A549 (cell line): Measurements from ENCODE around the gene GAB1. TPM values are rescaled to one million over a fixed set of nuclear protein-coding genes. Genes with fewer than 3 reads are reported as not detected.

Source experiments
- ATAC-seq, 2 experiments: fragments of 200-7000 bp in 1 of 2; fragments of >200 bp in 1 of 2; cut with Nextera tagmentation in 1 of 2; cut with Tn5 transposase in 1 of 2; 3 replicates each; pipeline versions ENCODE4 v1.8.0 to v1.9.1; 2018 to 2020; ENCODE audit warnings: mild to moderate bottlenecking in 1 of 2, moderate library complexity in 1 of 2
- CTCF ChIA-PET: fragments of 300-600 bp; sonication (Branson Sonifier 250); formaldehyde crosslinking; extraction: SDS; loops from one replicate; lab custom pipeline; 2021; ENCODE audit warnings: antibody characterized with exemption, inconsistent platforms; lab: Yijun Ruan, JAX
- POLR2A ChIA-PET: fragments of 350-600 bp; formaldehyde crosslinking; extraction: SDS; loops from one replicate; lab custom pipeline; 2021; ENCODE audit warnings: antibody characterized with exemption, inconsistent platforms; lab: Yijun Ruan, JAX
- DNase-seq, 2 experiments: peaks; one replicate each; pipeline versions ENCODE4 v3.0.0 to v3.0.0-alpha.2; 2011 to 2016; ENCODE audit warnings: low read depth in 1 of 2, low spot score in 1 of 2
- FAIRE-seq: peaks from 2 replicates; lab custom pipeline; 2011; peaks lifted over from hg19 to GRCh38; lab: Jason Lieb, UNC
- H3K27ac ChIP-seq, 2 experiments: fragments of >200 bp; sonication (Bioruptor Twin); formaldehyde crosslinking; 3 replicates each; pipeline ENCODE4 v1.5.1; 2016 to 2017
- H3K4me1 ChIP-seq: fragments of >200 bp; sonication (Bioruptor Twin); formaldehyde crosslinking; 3 replicates; pipeline ENCODE4 v1.6.1; 2016
- H3K4me2 ChIP-seq: fragments of >200 bp; sonication (Bioruptor Twin); formaldehyde crosslinking; 3 replicates; pipeline ENCODE4 v1.6.1; 2016
- H3K4me3 ChIP-seq: fragments of >200 bp; sonication (Bioruptor Twin); formaldehyde crosslinking; 3 replicates; pipeline ENCODE4 v1.5.1; 2016
- H3K9me3 ChIP-seq: fragments of >200 bp; sonication (Bioruptor Twin); formaldehyde crosslinking; 3 replicates; pipeline ENCODE4 v1.6.1; 2016
- CBX2 ChIP-seq: fragments of 200-600 bp; sonication (generic); IDR thresholded peaks from 2 replicates; pipeline ENCODE4 v1.6.1; 2016; ENCODE audit warnings: low read depth, mild to moderate bottlenecking, borderline replicate concordance
- CEBPB ChIP-seq, 2 experiments: fragments of >200 bp in 1 of 2; sonication (Bioruptor Twin) in 1 of 2; formaldehyde crosslinking in 1 of 2; IDR thresholded peaks; 2 replicates each; pipeline ENCODE4 v1.6.1; 2012 to 2016
- CHD4 ChIP-seq: fragments of 200-600 bp; sonication (generic); IDR thresholded peaks from 2 replicates; pipeline ENCODE4 v1.6.1; 2016; ENCODE audit warnings: antibody characterized with exemption, mild to moderate bottlenecking, borderline replicate concordance
- HOXB13 ChIP-seq: fragments of 250-450 bp; sonication (Bioruptor Pico); IDR thresholded peaks from 2 replicates; pipeline ENCODE4 v1.5.0; 2020; ENCODE audit warnings: low read depth, mild to moderate bottlenecking, moderate library complexity
- JUN ChIP-seq, 2 experiments: fragments of >200 bp; sonication (Bioruptor Twin); formaldehyde crosslinking; IDR thresholded peaks; 2 replicates in 1 of 2; 3 replicates in 1 of 2; pipeline ENCODE4 v1.6.1; 2016 to 2017
- MYC ChIP-seq: IDR thresholded peaks from 2 replicates; pipeline ENCODE4 v1.6.1; 2012; ENCODE audit warnings: mild to moderate bottlenecking, inconsistent platforms, low read length, improper control_type of control experiment, borderline replicate concordance
- NPAS2 ChIP-seq: fragments of 250-450 bp; sonication (Bioruptor Pico); IDR thresholded peaks from 2 replicates; pipeline ENCODE4 v1.8.0; 2022; ENCODE audit warnings: mild to moderate bottlenecking, moderate library complexity, borderline replicate concordance
- RAD21 ChIP-seq, 2 experiments: fragments of >200 bp in 1 of 2; sonication (Bioruptor Twin) in 1 of 2; formaldehyde crosslinking in 1 of 2; IDR thresholded peaks in 1 of 2; conservative IDR thresholded peaks in 1 of 2; 2 replicates in 1 of 2; 3 replicates in 1 of 2; pipeline ENCODE4 v1.6.1; 2012 to 2018; ENCODE audit warnings: inconsistent platforms in 1 of 2
- RARB ChIP-seq: fragments of 250-450 bp; sonication (Bioruptor Pico); IDR thresholded peaks from 2 replicates; pipeline ENCODE4 v1.8.0; 2021; ENCODE audit warnings: mild to moderate bottlenecking, moderate library complexity
- RCOR1 ChIP-seq: fragments of 150-350 bp; IDR thresholded peaks from 2 replicates; pipeline ENCODE4 v1.6.1; 2014; ENCODE audit warnings: antibody characterized with exemption, low read length, low read depth
- RFX5 ChIP-seq: fragments of 450-650 bp; IDR thresholded peaks from 2 replicates; pipeline ENCODE4 v1.7.1; 2014; ENCODE audit warnings: antibody characterized with exemption, mild to moderate bottlenecking, moderate library complexity
- SREBF2 ChIP-seq: fragments of 450-650 bp; IDR thresholded peaks from 2 replicates; pipeline ENCODE4 v1.6.1; 2014; ENCODE audit warnings: mild to moderate bottlenecking, moderate library complexity
- TP53 ChIP-seq: fragments of 250-450 bp; sonication (Bioruptor Pico); IDR thresholded peaks from 2 replicates; pipeline ENCODE4 v1.5.0; 2021; ENCODE audit warnings: mild to moderate bottlenecking, moderate library complexity
- WGBS: methylation state at CpG from one replicate; pipeline ENCODE4 v1.1.6; 2017; ENCODE audit errors: missing lambda C conversion rate; 5-methylcytosine and 5-hydroxymethylcytosine counted together
- polyA plus RNA-seq, 4 experiments: library from polyadenylated mRNA; depleted of rRNA in 3 of 4; stranded (reverse); fragments of >200 nt; fragmentation: RNase III in 1 of 4; extraction: RNeasy Plus Mini Kit Qiagen cat#74134 plus additional on column Dnase treatment in 1 of 4; gene quantifications; 2 replicates in 3 of 4; 3 replicates in 1 of 4; pipeline ENCODE4 v1.2.3, GENCODE V29; 2011 to 2017
- TF ChIP-seq, protein P1 (sequence below): fragments of >200 bp; sonication (Bioruptor Twin); formaldehyde crosslinking; IDR thresholded peaks from 3 replicates; pipeline ENCODE4 v1.6.1; 2016
- TF ChIP-seq, protein P2 (sequence below): IDR thresholded peaks from 2 replicates; pipeline ENCODE4 v1.6.1; 2012
- TF ChIP-seq, protein P3 (sequence below): fragments of 150-350 bp; IDR thresholded peaks from 2 replicates; pipeline ENCODE4 v1.6.1; 2014; ENCODE audit warnings: low read depth, mild to moderate bottlenecking, low read length

GAB1 gene
- polyA plus RNA-seq, 2 of the 4 experiments (the other 2 are of a cell fraction), result 2.3 to 3.6 TPM

DNA sequence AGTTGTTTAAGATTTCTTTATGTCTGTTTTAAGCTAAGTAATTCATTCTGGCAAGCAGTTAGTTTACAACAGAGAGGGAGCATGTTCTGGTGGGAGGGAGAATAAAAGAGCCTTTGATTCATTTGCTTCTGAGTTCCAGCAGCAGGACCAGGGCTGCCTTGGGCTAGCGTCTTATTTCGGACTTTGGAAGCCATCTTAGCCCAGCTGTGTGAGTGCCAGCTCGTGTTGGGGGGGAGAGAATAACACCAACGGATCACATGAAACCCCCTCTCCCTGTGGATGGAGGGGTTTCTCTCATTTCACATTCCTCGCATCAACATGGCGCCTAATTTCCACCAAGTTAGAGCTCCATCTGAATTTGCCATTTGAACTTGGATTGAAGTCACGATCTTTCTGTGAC, 7.4 kb downstream of the GAB1 start:
- Histone ChIP-seq H3K4me3 (no peak overlapping the region), H3K4me1 (no peaks in the 10 kb centered on the region), H3K9me3 (no peaks in the 10 kb centered on the region), H3K4me2 (no peak overlapping the region), H3K27ac (no peak overlapping the region)
- FAIRE-seq (no peak), DNase-seq (no peak), ATAC-seq (no peak)
- no peak for TF ChIP-seq TP53 (CRISPR knock-in tag)
- no peak for TF ChIP-seq CHD4
- TF ChIP-seq JUN (IDR thresholded peaks at IDR 0.05), result no peak
- no peak for TF ChIP-seq MYC
- TF ChIP-seq RFX5, result no peak
- no peak for TF ChIP-seq RAD21 (conservative IDR thresholded peaks at IDR 0.05 in 1 of 2, IDR thresholded peaks at IDR 0.05 in 1 of 2)
- no peak for TF ChIP-seq NPAS2
- TF ChIP-seq SREBF2, result no peak
- TF ChIP-seq RCOR1, result no peak
- TF ChIP-seq RARB (CRISPR knock-in tag), result no peak
- ChIA-PET CTCF (interaction anchor here (1.6 kb wide), 1 partner anchor 32 kb away, joined by 5 read pairs; no protein-coding TSS in a partner anchor), POLR2A (no interaction called here)
- WGBS, result 84% methylated on average over 7 of the region's 7 CpGs

DNA sequence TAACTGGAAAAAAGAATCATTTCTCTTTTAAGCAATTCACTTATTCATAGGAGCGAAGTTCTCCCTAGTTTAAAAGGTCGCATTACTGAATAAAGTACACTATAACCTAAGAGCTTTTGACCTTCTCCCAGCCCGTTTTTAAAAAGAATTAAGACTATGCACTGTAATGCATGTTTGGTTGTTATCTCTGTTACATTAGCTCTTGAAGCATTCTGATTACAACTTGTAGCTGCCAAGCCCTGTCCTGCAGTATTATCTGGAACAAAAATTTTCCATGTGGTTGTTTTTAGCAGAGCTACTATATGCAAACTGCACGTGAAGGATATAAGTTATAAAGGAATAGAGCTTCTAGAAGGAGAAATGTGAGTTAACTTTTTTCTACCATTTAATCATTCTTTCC, 8.1 kb downstream of the GAB1 start:
- ChIA-PET POLR2A (interaction anchor here (1.3 kb wide), 1 partner anchor 8 kb away, joined by 3 read pairs; the partner anchor contains the start of gene GAB1), CTCF (no interaction called here)
- 76% methylated on average over 4 of the region's 4 CpGs for WGBS
- H3K4me3 ChIP-seq, result no peak overlapping the region
- H3K9me3 ChIP-seq, result no peaks in the 10 kb centered on the region
- no peak for DNase-seq
- no peak for ATAC-seq
- no peak overlapping the region for H3K27ac ChIP-seq
- H3K4me1 ChIP-seq, result no peaks in the 10 kb centered on the region
- no peak for FAIRE-seq
- TF ChIP-seq, protein P1, sequence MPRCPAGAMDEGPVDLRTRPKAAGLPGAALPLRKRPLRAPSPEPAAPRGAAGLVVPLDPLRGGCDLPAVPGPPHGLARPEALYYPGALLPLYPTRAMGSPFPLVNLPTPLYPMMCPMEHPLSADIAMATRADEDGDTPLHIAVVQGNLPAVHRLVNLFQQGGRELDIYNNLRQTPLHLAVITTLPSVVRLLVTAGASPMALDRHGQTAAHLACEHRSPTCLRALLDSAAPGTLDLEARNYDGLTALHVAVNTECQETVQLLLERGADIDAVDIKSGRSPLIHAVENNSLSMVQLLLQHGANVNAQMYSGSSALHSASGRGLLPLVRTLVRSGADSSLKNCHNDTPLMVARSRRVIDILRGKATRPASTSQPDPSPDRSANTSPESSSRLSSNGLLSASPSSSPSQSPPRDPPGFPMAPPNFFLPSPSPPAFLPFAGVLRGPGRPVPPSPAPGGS, result no peak
- no peak for TF ChIP-seq CBX2
- TF ChIP-seq, all 56 proteins: peak for 0
- H3K4me2 ChIP-seq, result no peak overlapping the region

DNA sequence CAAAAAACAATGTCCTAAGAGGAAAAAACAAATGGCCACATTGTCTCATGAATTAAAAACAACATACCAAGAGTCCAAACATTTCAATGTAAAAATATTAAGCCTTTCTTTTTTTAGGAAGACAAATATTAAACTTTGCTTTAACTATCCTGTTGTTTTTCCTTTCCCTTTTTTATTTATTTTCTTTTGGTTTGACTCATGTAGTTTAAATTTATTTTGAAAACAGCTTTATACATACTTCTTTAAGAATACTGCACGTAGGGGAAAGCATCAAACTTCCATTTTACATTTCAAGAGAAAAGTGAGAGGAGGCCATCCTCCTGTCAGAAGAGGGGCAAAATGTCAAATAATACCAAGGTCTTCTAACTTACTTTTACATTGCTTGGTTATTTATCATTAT, 8.7 kb downstream of the GAB1 start:
- 84% methylated on average over 1 of the region's 1 CpG for WGBS
- ChIA-PET CTCF (interaction anchor here (0.8 kb wide), 1 partner anchor 18 kb away, joined by 3 read pairs; no protein-coding TSS in a partner anchor), POLR2A (interaction anchor here (1.3 kb wide), 1 partner anchor 8 kb away, joined by 3 read pairs; the partner anchor contains the start of gene GAB1)
- ATAC-seq (no peak), DNase-seq (no peak), FAIRE-seq (no peak)
- no peak overlapping the region for H3K27ac ChIP-seq
- H3K4me3 ChIP-seq, result no peak overlapping the region
- H3K9me3 ChIP-seq, result no peaks in the 10 kb centered on the region
- TF ChIP-seq, protein P2, sequence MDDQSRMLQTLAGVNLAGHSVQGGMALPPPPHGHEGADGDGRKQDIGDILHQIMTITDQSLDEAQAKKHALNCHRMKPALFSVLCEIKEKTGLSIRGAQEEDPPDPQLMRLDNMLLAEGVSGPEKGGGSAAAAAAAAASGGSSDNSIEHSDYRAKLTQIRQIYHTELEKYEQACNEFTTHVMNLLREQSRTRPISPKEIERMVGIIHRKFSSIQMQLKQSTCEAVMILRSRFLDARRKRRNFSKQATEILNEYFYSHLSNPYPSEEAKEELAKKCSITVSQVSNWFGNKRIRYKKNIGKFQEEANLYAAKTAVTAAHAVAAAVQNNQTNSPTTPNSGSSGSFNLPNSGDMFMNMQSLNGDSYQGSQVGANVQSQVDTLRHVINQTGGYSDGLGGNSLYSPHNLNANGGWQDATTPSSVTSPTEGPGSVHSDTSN, result no peak
- TF ChIP-seq RARB (CRISPR knock-in tag), result no peak
- no peak for TF ChIP-seq HOXB13 (CRISPR knock-in tag)
- TF ChIP-seq, protein P3, sequence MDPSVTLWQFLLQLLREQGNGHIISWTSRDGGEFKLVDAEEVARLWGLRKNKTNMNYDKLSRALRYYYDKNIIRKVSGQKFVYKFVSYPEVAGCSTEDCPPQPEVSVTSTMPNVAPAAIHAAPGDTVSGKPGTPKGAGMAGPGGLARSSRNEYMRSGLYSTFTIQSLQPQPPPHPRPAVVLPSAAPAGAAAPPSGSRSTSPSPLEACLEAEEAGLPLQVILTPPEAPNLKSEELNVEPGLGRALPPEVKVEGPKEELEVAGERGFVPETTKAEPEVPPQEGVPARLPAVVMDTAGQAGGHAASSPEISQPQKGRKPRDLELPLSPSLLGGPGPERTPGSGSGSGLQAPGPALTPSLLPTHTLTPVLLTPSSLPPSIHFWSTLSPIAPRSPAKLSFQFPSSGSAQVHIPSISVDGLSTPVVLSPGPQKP, result no peak
- no peak overlapping the region for H3K4me2 ChIP-seq
- no peaks in the 10 kb centered on the region for H3K4me1 ChIP-seq

DNA sequence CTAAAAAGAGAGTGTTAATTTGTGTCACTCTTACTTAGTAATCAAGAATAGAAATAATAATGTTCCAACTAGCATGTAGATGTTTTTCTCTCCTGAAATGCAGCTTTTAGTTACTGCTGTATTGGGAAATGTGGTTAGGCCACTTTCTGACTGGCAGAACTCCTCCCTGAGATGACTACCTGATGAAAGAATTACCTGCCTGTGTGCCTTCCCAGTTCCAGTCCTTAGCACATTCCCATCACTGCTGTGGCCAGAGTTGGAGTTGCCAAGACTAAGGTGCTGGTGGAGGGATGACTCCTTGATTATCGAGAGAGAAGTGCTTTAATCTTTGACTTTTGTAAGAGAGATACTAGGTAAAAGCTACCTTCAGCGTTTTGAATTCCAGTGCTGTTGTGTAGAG, 9.5 kb downstream of the GAB1 start:
- CTCF ChIA-PET, result interaction anchor here (0.8 kb wide), 1 partner anchor 19 kb away, joined by 3 read pairs; no protein-coding TSS in a partner anchor
- no peak for TF ChIP-seq CEBPB (IDR thresholded peaks at IDR 0.05)
- TF ChIP-seq NPAS2, result no peak
- POLR2A ChIA-PET, result interaction anchor here (1.3 kb wide), 1 partner anchor 9 kb away, joined by 3 read pairs; the partner anchor contains the start of gene GAB1
- Histone ChIP-seq H3K9me3 (no peaks in the 10 kb centered on the region), H3K4me3 (no peak overlapping the region), H3K4me1 (no peaks in the 10 kb centered on the region), H3K4me2 (no peak overlapping the region), H3K27ac (no peak overlapping the region)
- no peak for ATAC-seq
- no peak for FAIRE-seq
- no peak for DNase-seq
- WGBS, result 45% methylated on average over 2 of the region's 2 CpGs
